ENCODE results near the gene JAZF1. TPM values are rescaled to one million over a fixed set of nuclear protein-coding genes. Genes with fewer than 3 reads are reported as not detected.

The JAZF1 gene
- total and polyA plus RNA-seq, 8 donors = 4.0 to 13.9 (median 6.0) TPM

DNA sequence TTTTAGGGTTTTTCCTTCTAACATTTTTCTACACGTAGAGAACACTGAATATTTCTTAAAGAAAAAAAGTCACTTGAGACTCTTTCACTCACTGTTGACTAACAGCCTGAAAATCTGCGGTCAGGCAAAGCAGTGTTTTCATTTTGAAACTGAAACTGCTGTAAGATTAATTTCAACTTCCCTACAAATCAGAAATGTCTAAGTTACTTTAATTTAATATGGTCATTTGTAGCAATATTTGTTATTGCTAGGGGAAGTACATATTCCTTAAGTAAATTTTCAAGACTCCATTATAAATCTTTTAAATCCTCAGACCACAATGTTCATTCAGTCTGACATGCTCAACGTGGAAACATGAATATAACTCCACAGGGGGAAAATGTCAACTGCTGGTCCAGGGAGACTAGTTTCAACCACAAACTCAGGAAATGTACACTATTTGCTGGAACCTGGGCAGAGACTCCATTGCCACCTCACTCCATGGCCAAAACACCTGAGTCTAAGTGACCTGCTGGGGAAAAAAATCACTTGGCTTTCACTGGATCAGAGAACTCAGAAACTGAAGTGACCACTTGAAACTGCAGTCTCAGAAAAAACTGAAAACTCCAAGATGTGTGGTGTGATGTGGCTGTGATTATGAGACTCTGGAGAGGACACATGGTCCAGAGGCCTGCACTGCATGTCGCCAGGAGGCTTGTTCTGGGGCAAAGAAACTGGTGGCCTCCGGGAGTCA lies 279.4 kb downstream of the JAZF1 start:
- DNase-seq (no peak), ATAC-seq (peak in 2 of 4 donors; percentile 34 to 39), FAIRE-seq (no peak)
- TF ChIP-seq, protein P1, sequence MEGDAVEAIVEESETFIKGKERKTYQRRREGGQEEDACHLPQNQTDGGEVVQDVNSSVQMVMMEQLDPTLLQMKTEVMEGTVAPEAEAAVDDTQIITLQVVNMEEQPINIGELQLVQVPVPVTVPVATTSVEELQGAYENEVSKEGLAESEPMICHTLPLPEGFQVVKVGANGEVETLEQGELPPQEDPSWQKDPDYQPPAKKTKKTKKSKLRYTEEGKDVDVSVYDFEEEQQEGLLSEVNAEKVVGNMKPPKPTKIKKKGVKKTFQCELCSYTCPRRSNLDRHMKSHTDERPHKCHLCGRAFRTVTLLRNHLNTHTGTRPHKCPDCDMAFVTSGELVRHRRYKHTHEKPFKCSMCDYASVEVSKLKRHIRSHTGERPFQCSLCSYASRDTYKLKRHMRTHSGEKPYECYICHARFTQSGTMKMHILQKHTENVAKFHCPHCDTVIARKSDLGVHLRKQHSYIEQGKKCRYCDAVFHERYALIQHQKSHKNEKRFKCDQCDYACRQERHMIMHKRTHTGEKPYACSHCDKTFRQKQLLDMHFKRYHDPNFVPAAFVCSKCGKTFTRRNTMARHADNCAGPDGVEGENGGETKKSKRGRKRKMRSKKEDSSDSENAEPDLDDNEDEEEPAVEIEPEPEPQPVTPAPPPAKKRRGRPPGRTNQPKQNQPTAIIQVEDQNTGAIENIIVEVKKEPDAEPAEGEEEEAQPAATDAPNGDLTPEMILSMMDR (IDR thresholded peaks at IDR 0.05) = no peak
- Histone ChIP-seq H3K27me3 (no peaks in the 10 kb centered on the region), H3K4me3 (peak overlapping the region in 1 of 4 donors; percentile 4), H3K4me1 (peaks cover 1 to 40% (median 6%) of the 10 kb centered on the region in 3 donors), H3K9me3 (no peaks in the 10 kb centered on the region), H3K27ac (peak overlapping the region in 2 of 4 donors; percentile 48 to 76), H3K36me3 (no peaks in the 10 kb centered on the region)
- WGBS, 2 donors = 62 to 65% methylated on average over 5 of the region's 5 CpGs
- intact Hi-C loops (cut with DNase I) = no loop called here

- Histone ChIP-seq H3K4me1 (peaks cover 4 to 47% (median 6%) of the 10 kb centered on the region in 3 donors), H3K9me3 (no peaks in the 10 kb centered on the region), H3K27me3 (no peaks in the 10 kb centered on the region), H3K36me3 (no peaks in the 10 kb centered on the region), H3K27ac (no peak overlapping the region), H3K4me3 (no peak overlapping the region)
- intact Hi-C loops (cut with DNase I) = no loop called here
- WGBS, 2 donors = 91 to 95% methylated on average over 6 of the region's 6 CpGs
- TF ChIP-seq, protein P1 (IDR thresholded peaks at IDR 0.05) = no peak
- no peak for ATAC-seq
- DNase-seq = no peak
- FAIRE-seq = peak; percentile 5
Measured at GRCh38 chr7:27900006-27900405, 280.6 kb downstream of the JAZF1 start.

DNA sequence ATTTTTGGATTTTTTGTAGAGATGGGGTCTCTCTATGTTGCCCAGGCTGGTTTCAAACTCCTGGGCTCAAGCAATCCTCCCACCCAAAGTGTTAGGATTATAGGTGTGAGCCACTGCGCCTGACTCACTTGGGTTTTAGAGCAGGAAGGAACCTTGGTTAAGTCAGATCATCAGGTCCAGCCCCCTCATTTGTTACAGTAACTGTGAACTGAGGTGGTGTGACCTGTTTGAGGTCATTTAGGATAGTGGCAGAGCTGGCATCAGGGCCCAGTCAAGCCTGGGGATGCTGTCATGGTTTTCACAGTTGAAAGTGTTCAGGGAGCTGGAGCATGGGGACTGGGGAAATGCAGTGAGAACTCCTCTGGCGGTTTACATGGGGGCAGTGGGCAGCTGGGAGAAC lies 281.0 kb downstream of the JAZF1 start:
- Histone ChIP-seq H3K4me1 (peaks cover 4 to 47% (median 6%) of the 10 kb centered on the region in 3 donors), H3K27ac (no peak overlapping the region), H3K36me3 (no peaks in the 10 kb centered on the region), H3K27me3 (no peaks in the 10 kb centered on the region), H3K4me3 (no peak overlapping the region), H3K9me3 (no peaks in the 10 kb centered on the region)
- intact Hi-C loops (cut with DNase I) = no loop called here
- ATAC-seq (no peak), DNase-seq (no peak), FAIRE-seq (no peak)
- WGBS, 2 donors = 99 to 100% methylated on average over 2 of the region's 2 CpGs
- TF ChIP-seq, protein P1 (IDR thresholded peaks at IDR 0.05) = no peak

- FAIRE-seq (no peak), DNase-seq (peak in 4 of 6 donors; percentile 33 to 39 (median 36)), ATAC-seq (peak; percentile 85 to 95 (median 88))
- no peak overlapping the region for H3K4me3 ChIP-seq
- H3K27ac ChIP-seq = peak overlapping the region in 2 of 4 donors; percentile 39 to 62
- H3K27me3 ChIP-seq = no peaks in the 10 kb centered on the region
- H3K9me3 ChIP-seq = no peaks in the 10 kb centered on the region
- intact Hi-C loops (cut with DNase I) = no loop called here
- TF ChIP-seq, protein P1 (IDR thresholded peaks at IDR 0.05) = no peak
- no peaks in the 10 kb centered on the region for H3K36me3 ChIP-seq
- peaks cover 4 to 47% (median 6%) of the 10 kb centered on the region in 3 donors for H3K4me1 ChIP-seq
- WGBS, 2 donors = 27 to 40% methylated on average over 10 of the region's 10 CpGs
Measured at GRCh38 chr7:27897441-27897847, 283.2 kb downstream of the JAZF1 start.

- DNase-seq (no peak), ATAC-seq (peak in 3 of 4 donors; percentile 17 to 66 (median 65)), FAIRE-seq (no peak)
- Histone ChIP-seq H3K27me3 (no peaks in the 10 kb centered on the region), H3K36me3 (no peaks in the 10 kb centered on the region), H3K4me3 (no peak overlapping the region), H3K9me3 (no peaks in the 10 kb centered on the region), H3K4me1 (peaks cover 4 to 47% (median 6%) of the 10 kb centered on the region in 3 donors), H3K27ac (peak overlapping the region in 2 of 4 donors; percentile 39 to 62)
- TF ChIP-seq, protein P1 (IDR thresholded peaks at IDR 0.05) = no peak
- intact Hi-C loops (cut with DNase I) = no loop called here
- 41 to 45% methylated on average over 6 of the region's 6 CpGs for WGBS, 2 donors
Measured at GRCh38 chr7:27897001-27897400, 283.6 kb downstream of the JAZF1 start.

All from pancreas (tissue), 10 donors.